HT-29 (cell line): ENCODE results near the gene CCT5. TPM values are rescaled to one million over a fixed set of nuclear protein-coding genes. Genes with fewer than 3 reads are reported as not detected.
"Not testable (repeated sequence)": the region's sequence is repeated elsewhere in the genome, so short reads cannot be mapped to it uniquely, and the experiment has no call there.

ENCODE experiments used
- DNase-seq: peaks from one replicate; pipeline ENCODE4 v3.0.0-alpha.2; 2015; ENCODE audit warnings: low spot score
- total RNA-seq: library from RNA; depleted of rRNA; stranded (reverse); fragments of >200 nt; shearing (Covaris generic); gene quantifications from 2 replicates; pipeline ENCODE4 v1.2.3, GENCODE V29; 2014

CCT5 gene
- total RNA-seq, 1 experiment from 2014 or later = 594 TPM

DNA sequence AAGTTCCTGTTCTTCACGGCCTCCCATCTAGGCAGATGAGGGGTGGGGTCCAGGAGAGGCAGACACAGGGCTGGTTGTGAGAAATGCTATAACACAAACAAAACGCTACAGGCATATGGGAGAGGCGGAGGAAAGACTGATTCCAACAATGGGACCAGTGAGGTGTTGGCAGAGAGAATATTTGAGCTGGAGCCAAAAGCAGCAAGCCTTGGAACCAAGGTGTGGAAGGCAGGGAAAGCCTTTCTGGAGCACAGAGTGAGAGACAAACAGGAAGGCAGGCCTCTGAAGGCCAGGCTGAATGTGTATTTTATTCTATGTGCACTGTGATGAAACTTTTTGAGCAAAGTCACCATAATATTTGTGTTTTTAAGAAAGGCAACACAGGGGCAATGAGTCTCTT is 3.3 kb upstream of the CCT5 start:
- DNase-seq = no peak

- DNase-seq = not testable (repeated sequence)
Observed at GRCh38 chr5:10247217-10247616, 2.9 kb upstream of the CCT5 start.

DNA sequence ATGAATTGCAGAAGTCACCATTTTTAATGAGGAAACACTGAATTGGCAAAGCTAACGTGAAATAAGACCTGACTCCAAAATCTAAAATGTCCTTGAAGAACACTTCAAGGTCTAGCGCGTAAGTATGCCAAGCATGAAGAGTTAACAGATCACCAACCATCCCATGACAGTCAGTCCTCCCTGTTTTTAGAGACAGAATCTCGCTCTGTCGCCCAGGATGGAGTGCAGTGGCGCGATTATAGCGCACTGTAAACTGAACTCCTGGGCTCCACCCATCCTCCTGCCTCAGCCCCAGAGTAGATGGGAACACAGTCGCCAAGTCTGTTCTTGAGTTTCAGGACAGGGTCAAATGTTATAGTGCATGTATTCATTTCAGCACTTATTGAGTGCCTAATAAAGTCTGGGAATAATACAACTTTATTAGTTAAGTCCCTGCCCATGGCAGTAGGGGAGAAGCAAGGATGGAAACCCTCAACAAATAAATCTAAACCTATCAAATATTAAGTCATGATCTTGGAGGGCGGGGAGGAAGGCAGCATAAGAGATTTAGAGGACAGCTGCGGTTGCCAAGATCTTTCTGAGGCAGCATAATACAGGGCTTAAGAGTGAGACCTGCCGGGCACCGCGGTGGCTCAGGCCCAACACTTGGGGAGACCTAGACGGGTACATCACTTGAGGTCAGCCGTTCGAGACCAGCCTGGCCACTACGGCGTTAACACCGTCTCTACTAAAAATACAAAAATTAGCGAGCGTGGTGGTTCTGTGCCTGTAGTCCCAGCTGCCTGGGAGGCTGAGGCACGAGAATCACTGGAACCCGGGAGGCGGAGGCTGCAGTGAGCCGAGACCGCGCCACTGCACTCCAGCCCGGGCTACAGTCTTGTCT is 1.5 kb upstream of the CCT5 start:
- no peak for DNase-seq

- peak; percentile 64 for DNase-seq
Observed at GRCh38 chr5:10250806-10251276, 761 bp downstream of the CCT5 start.

- DNase-seq = peak; percentile 31
Observed at GRCh38 chr5:10251405-10251804, 1.3 kb downstream of the CCT5 start.

- DNase-seq = no peak
Observed at GRCh38 chr5:10253390-10253789, 3.3 kb downstream of the CCT5 start.

DNA sequence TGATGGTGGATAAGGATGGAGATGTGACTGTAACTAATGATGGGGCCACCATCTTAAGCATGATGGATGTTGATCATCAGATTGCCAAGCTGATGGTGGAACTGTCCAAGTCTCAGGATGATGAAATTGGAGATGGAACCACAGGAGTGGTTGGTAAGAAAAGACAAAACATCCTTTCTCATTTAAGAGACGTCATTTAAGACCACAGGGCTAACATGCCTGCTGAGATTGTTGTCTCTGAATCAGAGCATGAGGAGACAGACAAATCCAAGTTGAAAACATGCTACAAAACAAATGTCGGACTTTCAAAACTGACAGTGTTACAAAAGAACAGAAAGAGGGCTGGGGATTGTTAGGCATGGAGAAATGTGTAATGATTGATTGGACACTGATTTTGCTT is 4.6 kb downstream of the CCT5 start:
- DNase-seq = no peak

GRCh38 chr5:10257870-10258269 is 7.8 kb downstream of the CCT5 start:
- no peak for DNase-seq

DNA sequence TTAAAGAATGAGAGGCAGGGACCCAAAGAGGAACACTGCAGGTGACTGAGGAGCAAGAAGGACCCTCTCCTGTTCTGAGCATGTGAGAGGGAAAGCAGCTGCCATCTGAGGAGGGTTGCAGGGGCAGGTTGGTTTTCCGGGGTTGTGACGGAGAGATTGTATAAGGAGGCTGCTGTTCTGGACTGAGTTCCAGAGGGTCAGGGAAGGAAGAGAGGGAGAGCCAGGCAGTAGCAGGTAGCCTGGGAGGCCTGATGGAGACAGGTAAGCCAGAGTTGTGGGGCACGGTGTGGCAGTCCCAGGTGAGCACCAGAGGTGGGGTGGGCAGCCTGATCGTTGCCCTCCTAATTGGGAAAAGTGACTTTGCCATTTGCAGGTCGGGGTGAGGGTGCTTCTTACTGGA is 9.8 kb downstream of the CCT5 start:
- no peak for DNase-seq

DNA sequence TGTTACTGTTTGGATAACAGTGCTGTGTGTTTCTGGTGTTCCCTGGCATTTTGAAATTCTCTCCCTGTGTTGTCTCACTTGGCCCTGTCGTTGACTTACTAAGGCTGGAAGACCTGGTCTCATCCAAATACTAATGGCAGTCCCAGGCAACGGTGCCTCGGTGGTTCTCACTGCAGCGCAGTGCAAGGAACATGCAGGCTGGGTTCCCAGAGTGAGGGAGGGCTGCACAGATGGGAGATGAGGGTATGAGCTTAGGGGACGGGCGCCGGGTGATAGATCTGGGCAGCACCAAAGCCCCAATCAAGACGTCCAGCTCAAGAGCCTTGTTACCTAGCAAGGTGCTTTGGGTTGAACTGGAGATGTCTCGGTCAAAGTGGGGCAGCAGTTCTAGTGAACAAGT is 11.0 kb downstream of the CCT5 start:
- DNase-seq = no peak

- no peak for DNase-seq
Observed at GRCh38 chr5:10262121-10262774, 12.2 kb downstream of the CCT5 start.

- no peak for DNase-seq
Observed at GRCh38 chr5:10262995-10263394, 12.9 kb downstream of the CCT5 start.

DNA sequence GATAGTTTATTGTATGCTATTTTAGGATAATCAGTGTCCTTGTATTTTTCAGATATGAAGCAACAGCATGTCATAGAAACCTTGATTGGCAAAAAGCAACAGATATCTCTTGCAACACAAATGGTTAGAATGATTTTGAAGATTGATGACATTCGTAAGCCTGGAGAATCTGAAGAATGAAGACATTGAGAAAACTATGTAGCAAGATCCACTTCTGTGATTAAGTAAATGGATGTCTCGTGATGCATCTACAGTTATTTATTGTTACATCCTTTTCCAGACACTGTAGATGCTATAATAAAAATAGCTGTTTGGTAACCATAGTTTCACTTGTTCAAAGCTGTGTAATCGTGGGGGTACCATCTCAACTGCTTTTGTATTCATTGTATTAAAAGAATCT is 14.5 kb downstream of the CCT5 start:
- no peak for DNase-seq

GRCh38 chr5:10265245-10266109 is 15.4 kb downstream of the CCT5 start:
- no peak for DNase-seq

DNA sequence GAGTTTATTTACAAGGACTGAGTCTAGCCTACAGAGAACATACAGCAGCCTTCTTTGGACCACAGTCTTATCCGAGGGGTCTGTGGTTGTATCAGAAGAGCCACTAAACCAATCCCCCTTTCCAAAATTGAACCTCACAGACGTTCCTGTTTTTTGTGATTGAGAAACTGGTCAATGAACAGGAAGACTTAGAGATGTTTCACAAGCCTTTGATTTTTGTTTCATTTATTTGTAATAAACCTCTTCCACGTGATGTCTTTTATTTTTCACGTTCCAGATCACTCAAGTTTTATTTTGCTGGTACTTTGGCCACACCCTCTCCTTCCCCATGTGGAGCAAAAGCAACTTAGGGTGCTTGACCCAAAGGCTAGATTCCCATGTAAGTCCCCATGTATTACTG is 16.1 kb downstream of the CCT5 start:
- DNase-seq = no peak

GRCh38 chr5:10266839-10267238 is 16.8 kb downstream of the CCT5 start:
- DNase-seq = peak; percentile 15

DNA sequence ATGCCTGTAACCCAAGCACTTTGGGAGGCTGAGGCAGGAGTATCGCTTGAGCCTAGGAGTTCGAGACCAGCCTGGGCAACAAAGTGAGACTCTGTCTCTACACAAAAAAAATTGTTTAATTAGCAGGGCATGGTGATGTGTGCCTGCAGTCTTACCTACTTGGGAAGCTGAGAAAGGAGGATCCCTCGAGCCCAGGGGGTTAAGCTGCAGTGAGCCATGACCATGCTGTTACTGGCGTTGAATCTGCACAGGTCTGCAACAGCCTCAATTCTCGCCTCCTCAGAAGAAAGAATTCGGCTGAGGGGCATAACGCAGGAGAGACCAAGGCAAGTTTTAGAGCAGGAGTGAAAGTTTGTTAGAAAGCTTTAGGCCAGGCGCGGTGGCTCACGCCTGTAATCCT is 18.0 kb downstream of the CCT5 start:
- DNase-seq = no peak

- DNase-seq = no peak
Observed at GRCh38 chr5:10272053-10272874, 22.2 kb downstream of the CCT5 start.

- peak; percentile 92 for DNase-seq
Observed at GRCh38 chr5:10272875-10273209, 22.8 kb downstream of the CCT5 start.

- DNase-seq = no peak
Observed at GRCh38 chr5:10275460-10275859, 25.4 kb downstream of the CCT5 start.

DNA sequence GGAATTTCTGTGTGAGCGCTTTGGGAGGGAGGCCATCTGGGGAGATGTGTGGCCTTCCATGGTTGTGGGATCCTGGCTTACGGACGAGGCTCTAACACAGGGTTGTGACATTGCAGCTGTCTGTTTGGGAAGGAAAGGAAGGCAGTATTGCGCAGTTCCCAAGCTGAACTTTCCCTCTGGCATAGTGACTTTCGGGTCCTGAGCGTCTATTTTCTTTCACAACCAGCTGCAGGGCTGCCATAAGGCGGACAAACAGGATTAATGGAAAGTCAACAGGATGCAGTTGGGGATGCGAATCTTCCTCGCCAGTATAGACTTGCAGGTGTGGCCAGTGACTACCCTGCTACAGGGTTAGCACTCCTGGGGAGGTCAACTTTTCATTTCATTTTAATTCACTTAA is 25.9 kb downstream of the CCT5 start:
- DNase-seq = no peak
